ENCODE measurements around the gene NPIPB6.

Gene NPIPB6

DNA sequence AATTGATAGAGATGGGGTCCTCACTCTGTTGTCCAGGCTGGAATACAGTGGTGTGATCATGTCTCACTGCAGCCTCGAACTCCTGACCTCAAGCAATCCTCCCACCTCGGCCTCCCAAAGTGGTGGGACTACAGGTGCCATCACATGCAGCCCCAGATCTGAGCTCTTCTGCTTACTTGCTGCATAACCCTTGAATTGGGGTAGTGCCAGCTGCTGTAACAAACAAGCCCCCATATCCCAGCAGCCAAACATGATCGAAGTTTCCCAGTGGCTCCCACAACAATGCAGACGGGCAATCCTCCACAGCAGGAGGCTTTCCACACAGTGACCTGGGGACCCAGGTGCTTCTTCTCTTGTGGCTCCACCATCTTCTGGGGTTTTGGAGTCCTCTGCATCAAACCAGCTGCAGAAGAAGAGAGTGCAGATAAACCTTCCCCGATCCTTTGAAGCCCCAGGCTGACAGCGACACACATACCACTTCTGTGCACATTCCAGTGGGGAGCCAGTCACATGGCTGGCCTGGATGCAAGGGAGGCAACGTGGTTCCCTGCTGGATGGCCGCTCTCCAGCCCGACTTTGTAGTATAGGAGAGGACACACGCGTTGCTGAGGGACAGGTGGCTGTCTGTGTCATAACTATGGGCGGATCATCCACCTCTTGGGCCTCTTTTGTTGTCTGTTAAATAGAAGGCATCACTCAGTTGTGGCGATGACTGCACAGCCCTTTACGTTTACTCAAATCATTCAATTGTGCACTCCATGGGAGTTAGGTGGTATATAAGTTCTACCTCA, 54.3 kb downstream of the NPIPB6 start:
- Histone ChIP-seq H3K9me3 (ENCODE audit: insufficient read depth, low read depth, low read length) (no peaks in the 10 kb centered on the region), H3K27ac (ENCODE audit: low read depth, low read length) (no peak overlapping the region), H3K4me1 (ENCODE audit: insufficient read depth, low read length) (no peaks in the 10 kb centered on the region), H3K9ac (ENCODE audit: low read depth, low read length) (no peak overlapping the region), H3K4me3 (ENCODE audit: low read length) (no peak overlapping the region), H3K36me3 (ENCODE audit: insufficient read depth, low read length) (peaks cover 18% of the 10 kb centered on the region), H3K27me3 (ENCODE audit: insufficient read depth, low read length) (no peaks in the 10 kb centered on the region)
- WGBS: 92% methylated on average over 14 of the region's 14 CpGs

- no peak overlapping the region for H3K27ac ChIP-seq (ENCODE audit: low read depth, low read length)
- H3K27me3 ChIP-seq (ENCODE audit: insufficient read depth, low read length): no peaks in the 10 kb centered on the region
- no peak overlapping the region for H3K9ac ChIP-seq (ENCODE audit: low read depth, low read length)
- no peaks in the 10 kb centered on the region for H3K9me3 ChIP-seq (ENCODE audit: insufficient read depth, low read depth, low read length)
- no peaks in the 10 kb centered on the region for H3K4me1 ChIP-seq (ENCODE audit: insufficient read depth, low read length)
- H3K36me3 ChIP-seq (ENCODE audit: insufficient read depth, low read length): peaks cover 24% of the 10 kb centered on the region
- 91% methylated on average over 5 of the region's 5 CpGs for WGBS
- no peak overlapping the region for H3K4me3 ChIP-seq (ENCODE audit: low read length)
Observed at GRCh38 chr16:28307936-28308335, 55.4 kb downstream of the NPIPB6 start.

GRCh38 chr16:28304214-28304613, 59.1 kb downstream of the NPIPB6 start:
- WGBS: 85% methylated on average over 8 of the region's 8 CpGs

DNA sequence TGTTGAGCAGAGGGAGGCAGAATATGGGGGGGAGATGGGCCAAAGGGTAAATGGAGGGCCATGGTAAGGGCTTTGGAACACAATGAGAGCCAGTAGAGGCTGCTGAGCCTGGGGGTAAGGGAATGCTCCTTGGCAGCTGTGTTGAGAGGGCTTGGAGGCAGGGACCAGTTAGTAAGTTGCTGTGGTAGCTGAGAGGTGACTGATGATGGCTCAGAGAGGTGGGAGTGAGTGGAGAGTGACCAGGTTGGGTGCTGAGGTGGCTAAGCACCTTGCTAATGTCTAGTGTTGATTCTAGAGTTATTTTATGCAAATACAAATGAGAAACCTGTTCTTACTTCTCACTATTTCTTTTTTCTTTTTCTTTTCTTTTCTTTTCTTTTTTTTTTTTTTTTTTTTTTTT, 60.2 kb downstream of the NPIPB6 start:
- Histone ChIP-seq H3K27ac (ENCODE audit: low read depth, low read length) (no peak overlapping the region), H3K9me3 (ENCODE audit: insufficient read depth, low read depth, low read length) (no peaks in the 10 kb centered on the region), H3K4me1 (ENCODE audit: insufficient read depth, low read length) (peaks cover 3% of the 10 kb centered on the region; the same call in 1 of the 2 replicates), H3K9ac (ENCODE audit: low read depth, low read length) (no peak overlapping the region), H3K4me3 (ENCODE audit: low read length) (no peak overlapping the region), H3K36me3 (ENCODE audit: insufficient read depth, low read length) (peaks cover 27% of the 10 kb centered on the region), H3K27me3 (ENCODE audit: insufficient read depth, low read length) (no peaks in the 10 kb centered on the region)

More at GRCh38 chr16:28304214-28304613, 59.1 kb downstream of the NPIPB6 start:
- no peak overlapping the region for H3K9ac ChIP-seq (ENCODE audit: low read depth, low read length)
- no peaks in the 10 kb centered on the region for H3K4me1 ChIP-seq (ENCODE audit: insufficient read depth, low read length)
- no peaks in the 10 kb centered on the region for H3K9me3 ChIP-seq (ENCODE audit: insufficient read depth, low read depth, low read length)
- H3K27me3 ChIP-seq (ENCODE audit: insufficient read depth, low read length): no peaks in the 10 kb centered on the region
- no peak overlapping the region for H3K4me3 ChIP-seq (ENCODE audit: low read length)
- H3K27ac ChIP-seq (ENCODE audit: low read depth, low read length): no peak overlapping the region
- peaks cover 32% of the 10 kb centered on the region for H3K36me3 ChIP-seq (ENCODE audit: insufficient read depth, low read length)

GRCh38 chr16:28301620-28302019, 61.7 kb downstream of the NPIPB6 start:
- Histone ChIP-seq H3K9ac (ENCODE audit: low read depth, low read length) (no peak overlapping the region), H3K4me3 (ENCODE audit: low read length) (no peak overlapping the region), H3K36me3 (ENCODE audit: insufficient read depth, low read length) (peaks cover 27% of the 10 kb centered on the region), H3K27me3 (ENCODE audit: insufficient read depth, low read length) (no peaks in the 10 kb centered on the region), H3K9me3 (ENCODE audit: insufficient read depth, low read depth, low read length) (no peaks in the 10 kb centered on the region), H3K4me1 (ENCODE audit: insufficient read depth, low read length) (peaks cover 3% of the 10 kb centered on the region; the same call in 1 of the 2 replicates), H3K27ac (ENCODE audit: low read depth, low read length) (no peak overlapping the region)
- WGBS: 100% methylated on average over 2 of the region's 2 CpGs

DNA sequence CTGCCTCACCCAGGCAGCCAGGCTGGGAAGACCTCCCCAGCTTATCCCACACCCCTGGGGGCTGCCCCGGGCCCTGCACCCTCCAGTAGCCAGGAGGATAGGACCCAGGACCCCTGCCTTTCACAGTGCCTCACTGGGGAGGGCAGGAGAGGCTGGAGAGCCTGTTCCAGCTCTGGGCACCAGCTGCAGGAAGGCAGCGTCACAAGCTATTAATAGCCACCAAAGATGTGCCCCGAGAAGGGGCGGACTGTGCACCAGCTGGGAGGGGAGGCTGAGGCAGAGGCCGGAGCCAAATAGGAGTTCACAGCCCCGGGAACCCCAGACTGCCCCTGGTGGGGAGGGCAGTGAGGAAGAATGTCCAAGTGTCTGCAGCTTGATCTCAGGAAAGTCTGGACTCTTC, 62.2 kb downstream of the NPIPB6 start:
- 93% methylated on average over 6 of the region's 6 CpGs for WGBS
- H3K4me1 ChIP-seq (ENCODE audit: insufficient read depth, low read length): peaks cover 3% of the 10 kb centered on the region; the same call in 1 of the 2 replicates
- H3K27ac ChIP-seq (ENCODE audit: low read depth, low read length): no peak overlapping the region
- no peak overlapping the region for H3K9ac ChIP-seq (ENCODE audit: low read depth, low read length)
- peaks cover 27% of the 10 kb centered on the region for H3K36me3 ChIP-seq (ENCODE audit: insufficient read depth, low read length)
- H3K4me3 ChIP-seq (ENCODE audit: low read length): no peak overlapping the region
- H3K27me3 ChIP-seq (ENCODE audit: insufficient read depth, low read length): no peaks in the 10 kb centered on the region
- no peaks in the 10 kb centered on the region for H3K9me3 ChIP-seq (ENCODE audit: insufficient read depth, low read depth, low read length)

DNA sequence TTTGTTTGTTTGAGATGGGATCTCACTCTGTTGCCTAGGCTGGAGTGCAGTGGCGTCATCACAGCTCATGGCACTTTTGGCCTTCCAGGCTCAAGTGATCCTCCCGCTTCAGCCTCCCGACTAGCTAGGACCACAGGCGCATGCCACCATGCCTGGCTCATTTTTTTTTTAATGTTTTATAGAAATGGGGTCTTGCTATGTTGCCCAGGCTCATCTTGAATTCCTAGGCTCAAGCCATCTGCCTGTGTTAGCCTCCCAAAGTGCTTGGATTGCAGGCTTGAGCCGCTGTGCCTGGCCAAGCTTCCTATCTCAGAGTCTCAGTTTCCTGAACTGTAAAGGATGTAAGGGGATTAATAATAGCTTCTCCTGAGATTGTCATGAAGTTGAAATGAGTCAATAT, 63.0 kb downstream of the NPIPB6 start:
- WGBS: 96% methylated on average over 5 of the region's 5 CpGs
- Histone ChIP-seq H3K27me3 (ENCODE audit: insufficient read depth, low read length) (no peaks in the 10 kb centered on the region), H3K27ac (ENCODE audit: low read depth, low read length) (no peak overlapping the region), H3K9me3 (ENCODE audit: insufficient read depth, low read depth, low read length) (no peaks in the 10 kb centered on the region), H3K36me3 (ENCODE audit: insufficient read depth, low read length) (peaks cover 30% of the 10 kb centered on the region), H3K4me3 (ENCODE audit: low read length) (no peak overlapping the region), H3K9ac (ENCODE audit: low read depth, low read length) (no peak overlapping the region), H3K4me1 (ENCODE audit: insufficient read depth, low read length) (peaks cover 3% of the 10 kb centered on the region; the same call in 1 of the 2 replicates)

- no peak overlapping the region for H3K4me3 ChIP-seq (ENCODE audit: low read length)
- H3K4me1 ChIP-seq (ENCODE audit: insufficient read depth, low read length): peaks cover 8% of the 10 kb centered on the region; the same call in 1 of the 2 replicates
- peak overlapping the region; percentile 50; the same call in 1 of the 2 replicates for H3K27ac ChIP-seq (ENCODE audit: low read depth, low read length)
- no peaks in the 10 kb centered on the region for H3K9me3 ChIP-seq (ENCODE audit: insufficient read depth, low read depth, low read length)
- H3K36me3 ChIP-seq (ENCODE audit: insufficient read depth, low read length): peaks cover 31% of the 10 kb centered on the region
- 33% methylated on average over 4 of the region's 4 CpGs for WGBS
- H3K9ac ChIP-seq (ENCODE audit: low read depth, low read length): no peak overlapping the region
- no peaks in the 10 kb centered on the region for H3K27me3 ChIP-seq (ENCODE audit: insufficient read depth, low read length)
Observed at GRCh38 chr16:28298511-28298878, 64.8 kb downstream of the NPIPB6 start.

- Histone ChIP-seq H3K27ac (ENCODE audit: low read depth, low read length) (peak overlapping the region; percentile 50; the same call in 1 of the 2 replicates), H3K9me3 (ENCODE audit: insufficient read depth, low read depth, low read length) (no peaks in the 10 kb centered on the region), H3K27me3 (ENCODE audit: insufficient read depth, low read length) (no peaks in the 10 kb centered on the region), H3K4me1 (ENCODE audit: insufficient read depth, low read length) (peaks cover 8% of the 10 kb centered on the region; the same call in 1 of the 2 replicates), H3K36me3 (ENCODE audit: insufficient read depth, low read length) (peaks cover 30% of the 10 kb centered on the region), H3K4me3 (ENCODE audit: low read length) (no peak overlapping the region), H3K9ac (ENCODE audit: low read depth, low read length) (no peak overlapping the region)
- 65% methylated on average over 11 of the region's 11 CpGs for WGBS
Observed at GRCh38 chr16:28297784-28298510, 65.4 kb downstream of the NPIPB6 start.

GRCh38 chr16:28297308-28297707, 66.0 kb downstream of the NPIPB6 start:
- WGBS: 89% methylated on average over 2 of the region's 2 CpGs
- Histone ChIP-seq H3K4me1 (ENCODE audit: insufficient read depth, low read length) (peaks cover 8% of the 10 kb centered on the region; the same call in 1 of the 2 replicates), H3K36me3 (ENCODE audit: insufficient read depth, low read length) (peaks cover 30% of the 10 kb centered on the region), H3K9ac (ENCODE audit: low read depth, low read length) (no peak overlapping the region), H3K4me3 (ENCODE audit: low read length) (no peak overlapping the region), H3K9me3 (ENCODE audit: insufficient read depth, low read depth, low read length) (no peaks in the 10 kb centered on the region), H3K27ac (ENCODE audit: low read depth, low read length) (no peak overlapping the region), H3K27me3 (ENCODE audit: insufficient read depth, low read length) (no peaks in the 10 kb centered on the region)

DNA sequence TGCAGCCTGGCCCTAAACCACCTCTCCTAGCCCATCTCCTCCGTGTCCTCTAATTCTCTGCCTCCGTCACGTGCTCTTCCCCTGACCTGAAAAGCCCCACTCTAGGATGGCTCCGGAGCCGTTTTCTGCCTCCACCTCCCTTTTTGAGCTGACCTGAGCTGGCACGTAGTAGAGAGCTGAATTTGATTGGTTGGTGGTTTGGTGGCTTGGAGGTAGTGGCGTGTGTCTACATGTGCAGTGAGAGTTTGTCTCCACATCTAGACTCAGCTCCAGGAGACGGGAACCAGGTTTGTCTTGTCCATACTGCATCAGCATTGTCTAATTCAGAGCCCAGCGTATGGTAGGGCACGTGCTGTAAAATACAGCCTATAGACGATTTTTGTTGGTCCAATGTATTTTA, 68.0 kb downstream of the NPIPB6 start:
- H3K27ac ChIP-seq (ENCODE audit: low read depth, low read length): no peak overlapping the region
- H3K36me3 ChIP-seq (ENCODE audit: insufficient read depth, low read length): peaks cover 24% of the 10 kb centered on the region
- WGBS: 94% methylated on average over 11 of the region's 11 CpGs
- H3K9ac ChIP-seq (ENCODE audit: low read depth, low read length): no peak overlapping the region
- H3K4me1 ChIP-seq (ENCODE audit: insufficient read depth, low read length): peaks cover 12% of the 10 kb centered on the region
- H3K4me3 ChIP-seq (ENCODE audit: low read length): no peak overlapping the region
- no peaks in the 10 kb centered on the region for H3K27me3 ChIP-seq (ENCODE audit: insufficient read depth, low read length)
- no peaks in the 10 kb centered on the region for H3K9me3 ChIP-seq (ENCODE audit: insufficient read depth, low read depth, low read length)
